Measurements from ENCODE around the gene BCL11B.

Gene BCL11B

GRCh38 chr14:99181804-99182520, 90.0 kb downstream of the BCL11B start:
- DNase-seq (ENCODE audit: low read depth) = no peak

DNA sequence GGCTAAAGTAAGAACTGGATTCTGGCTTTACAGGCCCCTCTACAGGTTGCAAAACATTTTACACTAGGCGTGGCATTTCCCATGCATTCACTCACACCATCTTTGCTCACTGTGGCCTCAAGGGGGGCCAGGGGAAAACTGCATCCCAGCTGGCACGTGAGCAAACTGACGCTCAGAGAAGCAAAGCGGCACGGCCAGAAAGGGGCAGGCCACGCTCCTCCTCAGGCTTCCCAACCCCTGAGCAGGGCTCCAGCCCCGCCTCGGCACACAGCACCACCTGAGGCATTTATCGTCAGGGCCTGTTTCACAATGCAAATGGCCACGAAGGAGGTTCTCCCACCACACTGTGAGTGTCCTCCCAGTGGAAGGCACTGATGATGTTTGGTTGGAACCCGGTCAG, 90.8 kb downstream of the BCL11B start:
- no peak for DNase-seq (ENCODE audit: low read depth)

DNA sequence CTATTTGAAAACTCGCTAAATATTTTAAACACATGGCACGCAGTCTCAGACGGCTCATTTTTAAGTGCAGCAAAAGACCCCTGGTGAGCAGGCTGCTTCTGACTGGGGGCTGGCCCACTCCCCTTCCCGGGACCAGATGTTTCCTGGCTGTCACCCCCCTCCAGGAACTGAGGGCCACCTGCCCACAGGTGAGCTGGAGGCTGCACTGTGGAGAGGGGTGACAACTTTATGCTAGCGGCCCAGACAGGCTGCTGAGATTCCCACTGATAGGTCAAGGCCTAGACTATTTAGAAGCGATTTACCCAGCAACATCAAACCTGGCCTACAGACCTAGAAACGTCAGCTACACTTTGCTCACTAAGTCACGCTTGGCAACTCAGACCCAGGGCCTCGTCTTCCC, 92.1 kb downstream of the BCL11B start:
- no peak for DNase-seq (ENCODE audit: low read depth)

DNA sequence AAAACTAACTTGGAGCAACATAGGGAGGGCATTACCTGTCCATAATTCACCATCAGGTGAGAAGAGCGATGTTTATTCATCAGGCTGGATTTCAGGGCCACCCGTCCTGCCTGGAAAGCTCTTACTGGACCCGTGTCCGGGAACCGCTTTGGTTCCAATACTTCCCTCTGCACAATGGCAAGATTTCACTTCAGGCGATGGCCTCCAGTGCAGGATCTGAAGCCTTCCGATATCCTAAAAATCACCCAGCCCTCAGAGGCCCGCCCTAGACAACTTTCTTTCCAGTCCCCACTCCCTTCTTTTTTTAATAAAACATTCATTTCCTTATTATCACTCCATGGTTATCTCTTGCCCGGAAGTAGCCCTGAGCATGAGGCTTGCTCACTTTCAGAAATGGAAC, 92.5 kb downstream of the BCL11B start:
- no peak for DNase-seq (ENCODE audit: low read depth)

DNA sequence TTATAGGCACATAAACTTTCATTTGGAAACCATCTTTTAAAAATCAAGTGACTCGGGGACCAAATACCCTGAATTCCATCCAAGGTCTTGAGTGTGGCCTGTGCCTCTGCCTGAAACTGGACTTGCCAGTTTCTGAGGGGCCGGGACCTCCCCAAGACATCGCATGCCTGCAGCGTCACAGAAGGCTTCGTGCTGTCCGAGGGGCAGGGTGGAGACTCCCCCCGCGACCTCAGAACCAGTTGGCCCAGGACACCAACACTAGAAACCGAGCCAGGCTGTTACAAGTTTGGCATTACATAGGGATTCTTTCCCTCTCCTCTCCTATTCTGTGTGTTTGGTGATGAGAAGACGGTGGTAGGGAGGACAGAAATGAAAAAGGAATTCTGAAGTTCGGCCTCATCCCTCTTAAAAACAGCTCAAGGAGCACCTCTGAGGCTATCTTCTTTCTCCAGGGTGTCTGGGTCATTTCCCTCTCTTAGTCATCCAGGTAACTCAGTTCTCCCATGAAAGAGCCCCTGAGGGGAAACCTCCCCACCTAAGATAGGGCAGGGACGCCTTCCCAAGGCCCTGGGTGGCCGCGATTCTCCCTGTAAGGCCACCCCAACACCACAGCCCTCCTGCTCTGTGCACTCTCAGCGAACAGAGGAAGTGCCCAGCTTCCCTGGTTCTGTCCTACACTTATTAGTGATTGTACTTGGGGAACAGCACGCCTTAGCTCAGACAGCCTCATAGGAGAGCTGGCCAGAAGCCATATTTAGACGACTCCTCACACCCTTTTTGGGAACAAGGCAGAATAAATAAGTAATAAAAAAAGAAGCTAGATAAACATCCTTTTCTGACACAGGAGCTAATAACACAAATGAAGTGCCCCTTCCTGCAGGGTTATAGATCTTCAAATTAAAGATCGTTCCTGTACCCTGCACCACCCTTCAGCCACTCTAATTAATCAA, 93.8 kb downstream of the BCL11B start:
- no peak for DNase-seq (ENCODE audit: low read depth)

DNA sequence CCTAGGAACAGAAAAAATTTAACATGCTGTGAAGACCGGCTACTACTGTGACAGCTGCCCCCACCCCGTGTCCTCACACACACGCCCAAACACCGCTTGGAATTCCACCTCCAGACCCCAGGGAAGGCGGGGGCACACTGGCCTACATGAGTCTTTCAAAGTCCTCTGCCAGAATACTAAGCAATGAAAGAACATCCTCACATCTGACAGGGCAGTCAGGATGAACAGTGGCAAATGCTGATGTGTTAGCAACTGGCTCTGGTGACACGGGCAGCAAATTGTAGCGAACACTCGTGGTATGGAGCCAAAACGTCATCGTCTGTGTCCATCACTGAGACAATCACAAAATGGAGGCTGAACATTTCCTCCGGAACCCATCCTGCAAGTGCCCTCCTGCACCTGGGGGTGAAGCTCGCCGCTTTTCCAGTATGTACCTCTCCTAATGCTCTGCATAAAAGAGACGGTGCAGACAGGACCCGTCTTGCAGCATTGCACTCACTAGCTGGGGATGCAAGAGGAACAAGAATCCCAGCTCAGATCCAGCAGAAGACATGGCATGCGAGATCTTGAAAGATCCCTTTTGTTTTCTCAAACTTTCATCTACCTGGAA, 94.8 kb downstream of the BCL11B start:
- no peak for DNase-seq (ENCODE audit: low read depth)

DNA sequence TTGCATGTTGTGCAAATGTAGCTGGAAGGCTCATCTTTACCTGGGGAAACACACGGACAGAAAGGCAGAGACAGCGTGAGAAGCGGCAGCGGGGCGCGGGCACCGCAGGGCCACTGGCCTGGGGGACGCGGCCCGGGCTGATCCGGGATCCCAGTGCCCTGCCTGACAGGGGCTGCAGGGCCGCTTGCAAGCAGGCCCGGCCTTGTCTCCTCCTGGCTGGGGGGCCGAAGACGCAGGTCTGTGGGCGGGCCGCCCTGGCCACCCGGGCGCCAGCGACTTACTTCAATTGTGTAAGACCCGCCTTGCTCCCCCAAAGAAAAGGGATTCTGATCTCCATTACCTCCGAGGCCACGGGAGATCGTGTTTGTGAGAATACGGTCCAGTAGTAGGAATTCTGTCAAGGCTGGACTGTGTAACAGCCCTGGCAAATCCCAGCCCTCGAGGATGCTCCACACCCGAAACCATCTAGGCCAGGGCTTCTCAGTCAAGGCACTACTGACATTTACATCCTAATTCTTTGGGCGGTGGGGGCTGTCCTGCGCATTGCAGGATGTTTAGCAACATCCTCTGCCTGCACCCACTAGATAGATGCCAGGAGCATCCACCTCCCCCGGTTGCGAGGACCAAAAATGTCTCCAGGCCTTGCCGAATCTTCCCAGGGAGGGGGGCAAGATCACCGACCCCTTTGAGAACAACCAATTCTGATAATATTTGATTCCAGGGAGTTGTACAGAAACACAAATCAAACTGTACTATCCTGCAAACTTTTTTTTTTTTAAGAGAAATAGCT, 95.6 kb downstream of the BCL11B start:
- DNase-seq (ENCODE audit: low read depth) = no peak

GRCh38 chr14:99175331-99176155, 96.5 kb downstream of the BCL11B start:
- DNase-seq (ENCODE audit: low read depth) = no peak

DNA sequence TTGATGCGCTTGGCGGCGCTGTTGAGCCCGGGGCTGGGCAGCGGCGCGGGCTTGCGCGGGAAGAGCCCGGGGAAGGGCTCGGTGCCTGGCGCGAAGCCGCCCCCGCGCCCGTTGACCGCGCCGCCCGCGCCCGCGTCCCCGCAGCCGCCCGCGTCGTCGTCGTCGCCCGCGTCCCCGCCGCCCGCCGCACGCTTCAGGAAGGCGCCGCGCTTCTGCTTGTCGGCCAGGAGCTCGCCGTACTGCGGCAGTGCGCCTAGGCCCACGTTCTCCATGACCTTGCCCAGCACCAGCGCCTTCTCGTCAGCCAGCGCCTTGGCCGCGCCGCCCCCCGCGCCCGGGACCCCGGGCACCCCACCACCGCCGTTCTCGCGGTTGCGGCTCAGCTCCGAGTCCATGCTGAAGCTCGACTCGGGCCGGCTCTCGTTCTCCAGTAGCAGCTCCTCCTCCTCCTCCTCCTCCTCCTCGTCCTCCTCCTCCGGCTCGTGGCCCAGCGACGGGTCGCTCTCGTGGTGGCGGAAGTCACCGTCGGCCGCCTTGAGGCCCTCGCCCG, 97.2 kb downstream of the BCL11B start:
- DNase-seq (ENCODE audit: low read depth) = no peak

- DNase-seq (ENCODE audit: low read depth) = no peak
Measured at GRCh38 chr14:99174081-99174769, 97.8 kb downstream of the BCL11B start.

DNA sequence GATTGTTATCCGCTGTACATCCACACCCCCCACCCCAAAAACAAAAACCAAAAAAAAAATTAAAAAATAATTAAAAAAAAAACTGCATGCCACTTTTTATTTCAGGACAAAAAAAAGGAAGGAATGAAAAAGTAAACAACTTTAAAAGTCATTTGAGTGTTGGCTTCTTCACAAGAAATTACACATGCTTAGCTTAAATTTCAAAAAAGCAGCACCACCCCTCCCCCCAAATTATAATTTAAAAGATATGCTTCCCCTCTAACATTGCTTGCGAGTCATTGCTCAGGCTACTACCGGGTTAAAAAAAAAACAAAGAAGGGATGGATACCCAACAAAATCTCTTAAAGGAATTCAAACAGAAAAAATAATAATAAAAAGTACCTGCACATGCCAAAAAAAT, 98.5 kb downstream of the BCL11B start:
- DNase-seq (ENCODE audit: low read depth) = no peak

DNA sequence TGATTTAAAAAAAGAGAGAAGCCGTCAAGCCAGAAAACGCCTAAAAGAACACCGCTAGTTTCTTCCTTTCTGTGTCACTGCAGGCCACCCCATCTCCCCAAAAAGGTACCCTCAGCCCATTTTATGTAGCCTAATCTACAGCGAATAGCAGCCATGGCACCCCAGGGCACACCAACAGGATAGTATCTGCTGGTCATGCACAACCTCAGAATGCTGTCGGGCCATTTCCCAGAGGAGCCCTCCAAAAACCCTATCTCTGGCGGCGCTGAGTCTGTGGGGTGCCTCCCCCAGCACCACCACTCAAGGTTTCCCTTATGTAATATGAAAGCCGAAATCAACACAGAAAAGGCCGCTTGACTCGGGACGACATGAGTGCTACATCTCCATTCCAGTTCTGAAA, 98.9 kb downstream of the BCL11B start:
- DNase-seq (ENCODE audit: low read depth) = no peak

GRCh38 chr14:99171396-99171795, 100.6 kb downstream of the BCL11B start:
- DNase-seq (ENCODE audit: low read depth) = no peak

GRCh38 chr14:99169776-99170356, 102.1 kb downstream of the BCL11B start:
- no peak for DNase-seq (ENCODE audit: low read depth)

DNA sequence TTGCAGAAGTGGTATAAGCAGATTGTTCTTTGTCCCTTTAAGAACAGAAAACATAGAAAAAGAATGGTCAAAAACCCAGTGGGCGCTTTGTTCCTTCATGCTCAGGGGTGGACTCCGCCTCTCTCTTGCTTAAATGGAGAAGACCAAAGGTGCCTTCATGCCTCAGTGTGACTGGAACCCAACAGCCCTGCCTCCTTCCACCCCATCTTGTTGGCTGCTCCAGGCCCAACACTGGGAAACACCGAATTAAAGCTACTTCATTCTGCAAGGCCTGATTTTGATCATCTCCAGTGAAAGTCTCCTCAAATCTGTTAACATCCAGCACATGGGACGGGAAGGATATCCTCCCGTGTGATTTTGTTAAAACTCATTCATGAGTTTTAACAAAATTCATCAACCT, 103.7 kb downstream of the BCL11B start:
- no peak for DNase-seq (ENCODE audit: low read depth)

GRCh38 chr14:99166506-99166905, 105.5 kb downstream of the BCL11B start:
- no peak for DNase-seq (ENCODE audit: low read depth)

GRCh38 chr14:99164712-99165111, 107.3 kb downstream of the BCL11B start:
- DNase-seq (ENCODE audit: low read depth) = no peak

DNA sequence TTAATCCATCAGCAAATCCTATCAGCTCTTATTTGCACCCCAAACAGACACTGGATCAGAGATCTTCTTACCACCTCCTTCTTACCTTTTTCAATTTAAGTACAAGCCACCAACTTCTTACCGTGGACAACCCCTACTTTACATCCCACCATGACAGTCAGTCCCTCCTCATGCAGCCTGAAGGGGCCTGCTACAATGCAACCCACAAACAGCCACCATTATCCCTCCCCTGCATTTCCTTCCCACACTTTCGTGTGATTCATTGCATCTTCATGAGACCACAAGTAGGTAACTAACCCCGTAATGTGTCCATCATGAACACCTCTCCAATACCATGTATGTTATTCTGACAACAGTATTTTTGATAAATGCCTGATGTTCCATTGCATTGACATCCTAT, 108.6 kb downstream of the BCL11B start:
- no peak for DNase-seq (ENCODE audit: low read depth)

- no peak for DNase-seq (ENCODE audit: low read depth)
Measured at GRCh38 chr14:99159341-99160340, 112.4 kb downstream of the BCL11B start.
